H1 (cell line): Measurements from ENCODE around the gene PXDN.

Experiments used
- ASH2L ChIP-seq: fragments of 200-600, 300-600 bp; sonication (generic); IDR thresholded peaks from one replicate; pipeline ENCODE4 v1.7.1; 2017; ENCODE audit warnings: low read length
- CTCF ChIP-seq, 3 experiments: IDR thresholded peaks; 1 replicate in 2 of 3; 2 replicates in 1 of 3; pipeline versions ENCODE4 v1.5.1 to v1.6.1; 2011; ENCODE audit warnings: low read length in 3 of 3, mild to moderate bottlenecking in 3 of 3, inconsistent platforms in 2 of 3, low read depth in 1 of 3, moderate library complexity in 1 of 3; ENCODE audit not compliant: insufficient read depth in 1 of 3; ENCODE audit errors: control extremely low read depth in 1 of 3
- EZH2 ChIP-seq: fragments of 200-600 bp; sonication (generic); IDR thresholded peaks from 2 replicates; pipeline ENCODE4 v1.7.1; 2012; ENCODE audit warnings: low read depth, mild to moderate bottlenecking, moderate library complexity, low read length, inconsistent platforms; ENCODE audit not compliant: severe bottlenecking
- MAX ChIP-seq: IDR thresholded peaks from 2 replicates; pipeline ENCODE4 v1.6.1; 2012; ENCODE audit warnings: inconsistent platforms

GRCh38 chr2:1713839-1714236, 30.5 kb downstream of the PXDN start:
- TF ChIP-seq EZH2 (no peak), CTCF (IDR thresholded peaks at IDR 0.05; ENCODE audit: control extremely low read depth in 1 of 3, insufficient read depth in 1 of 3, low read depth in 1 of 3, low read length in 3 of 3) (no peak), MAX (no peak), ASH2L (no peak)
